Tibial nerve (tissue), 3 donors: ENCODE results near the gene SFMBT1.

Source experiments
- EP300 ChIP-seq, 2 donors: sonication (generic); formaldehyde crosslinking; IDR thresholded peaks; one replicate each; pipeline ENCODE4 v1.6.1; 2017; ENCODE audit warnings: antibody characterized with exemption in 2 of 2, mild to moderate bottlenecking in 1 of 2
- POLR2A ChIP-seq, 2 donors: fragments of 450-650 bp; IDR thresholded peaks; one replicate each; pipeline ENCODE4 v1.6.1; 2017; ENCODE audit warnings: antibody characterized with exemption in 2 of 2, mild to moderate bottlenecking in 2 of 2, moderate library complexity in 2 of 2

DNA sequence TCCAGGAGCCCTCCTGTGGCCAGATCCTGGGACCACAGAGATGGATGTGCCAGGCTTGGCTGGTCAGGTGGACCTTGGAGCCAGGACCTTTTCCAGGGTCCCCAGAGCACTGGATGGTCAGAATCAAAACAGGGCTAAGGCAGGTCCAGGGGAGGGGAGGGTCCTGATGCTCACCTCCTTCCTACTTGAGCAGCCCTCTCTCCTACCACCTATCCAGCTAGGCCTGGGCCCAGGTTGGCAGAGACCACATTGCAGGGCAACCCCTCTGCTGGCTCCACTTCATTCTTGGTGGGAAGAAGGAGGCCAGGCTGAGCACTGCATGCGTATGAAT, 28.5 kb upstream of the SFMBT1 start:
- no peak for TF ChIP-seq EP300 (IDR thresholded peaks at IDR 0.05)
- no peak for TF ChIP-seq POLR2A (IDR thresholded peaks at IDR 0.05)
